Activated CD4-positive, CD25-positive, alpha-beta regulatory T cell treated with anti-CD3 and anti-CD28 coated beads, Interleukin-2, amount 50 U/mL, for 16 hours (primary cell): ENCODE data around the gene PAQR6.

Source experiments
- DNase-seq: peaks from one replicate; pipeline ENCODE4 v3.0.0-alpha.2; 2020; ENCODE audit warnings: low read depth, low spot score

Gene PAQR6, protein sequence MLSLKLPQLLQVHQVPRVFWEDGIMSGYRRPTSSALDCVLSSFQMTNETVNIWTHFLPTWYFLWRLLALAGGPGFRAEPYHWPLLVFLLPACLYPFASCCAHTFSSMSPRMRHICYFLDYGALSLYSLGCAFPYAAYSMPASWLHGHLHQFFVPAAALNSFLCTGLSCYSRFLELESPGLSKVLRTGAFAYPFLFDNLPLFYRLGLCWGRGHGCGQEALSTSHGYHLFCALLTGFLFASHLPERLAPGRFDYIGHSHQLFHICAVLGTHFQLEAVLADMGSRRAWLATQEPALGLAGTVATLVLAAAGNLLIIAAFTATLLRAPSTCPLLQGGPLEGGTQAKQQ

DNA sequence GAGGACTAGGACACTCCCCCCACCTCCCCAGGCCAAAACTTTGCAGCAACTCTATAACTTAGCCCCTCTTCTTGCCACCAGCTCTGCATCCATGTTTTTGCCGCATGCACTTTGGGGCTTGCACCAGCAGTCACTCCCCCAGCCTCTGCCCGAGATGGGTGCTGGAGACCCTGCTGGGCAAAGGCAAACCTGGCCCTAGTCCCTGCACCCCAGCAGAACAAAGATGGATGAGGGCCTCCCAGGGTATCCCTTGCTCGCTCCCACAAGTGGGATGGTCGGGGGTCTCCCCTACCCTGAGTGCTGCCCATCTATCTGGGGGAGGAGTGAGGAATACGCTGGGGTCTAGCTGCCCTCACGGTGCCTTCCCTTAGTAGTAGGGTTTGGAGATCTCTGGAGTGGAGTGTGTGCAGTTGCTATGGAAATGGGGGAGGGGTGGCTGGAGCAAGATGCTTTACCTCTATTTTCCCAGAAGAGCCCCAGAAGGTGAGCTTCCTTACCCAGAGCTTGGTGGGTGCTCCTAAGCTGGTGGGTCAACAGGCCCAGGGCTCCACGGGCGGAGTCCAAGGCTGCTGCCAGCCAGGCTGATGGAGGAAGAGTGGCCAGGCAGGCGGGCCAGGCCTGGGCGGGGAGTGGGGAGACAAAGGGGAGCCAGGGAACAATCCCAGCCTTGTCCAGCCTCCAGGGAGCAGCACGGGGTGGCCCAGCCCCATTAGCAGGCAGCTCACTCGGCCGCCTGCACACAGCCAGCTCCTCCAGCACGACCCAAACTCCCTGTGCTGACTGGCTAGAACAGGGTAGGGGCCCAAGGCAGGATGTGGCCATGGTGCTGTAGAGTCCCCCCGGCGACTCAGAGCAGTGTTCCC is at the start of gene PAQR6:
Gene PAQR6, minus strand, starts transcription at position 597 of the 863 bp plus-strand sequence. CDS start 1,325 bp downstream, outside the sequence.
- no peak for DNase-seq

DNA sequence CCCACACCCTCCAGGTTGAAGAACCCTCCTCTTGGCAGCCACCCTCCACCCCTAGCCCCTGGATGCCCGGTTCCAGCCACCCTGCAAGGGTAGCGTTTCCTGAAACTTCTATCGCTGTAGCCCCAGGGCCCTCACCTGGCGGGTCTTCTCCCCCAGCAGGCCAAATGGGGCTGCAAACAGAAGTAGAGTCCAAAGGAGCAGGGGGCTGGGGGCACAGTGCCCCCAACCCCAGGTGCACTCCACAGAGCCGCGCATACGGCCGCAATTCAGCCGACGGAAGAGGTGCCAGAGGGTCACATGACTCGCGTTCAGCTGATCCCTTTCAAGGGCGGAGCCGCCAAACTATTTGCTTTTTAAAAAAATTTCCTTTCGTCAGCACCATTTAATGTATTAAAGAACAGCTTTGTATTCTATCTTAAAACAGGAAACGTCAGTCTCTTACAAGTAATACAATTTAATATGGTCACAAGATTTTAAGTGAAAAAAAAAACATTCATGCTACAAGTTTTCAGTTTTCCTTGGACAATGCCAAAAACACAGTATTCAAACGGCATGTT is 47.6 kb upstream of the PAQR6 start, which contains the start of gene GLMP:
Gene GLMP, minus strand, starts transcription at position 289 of the 557 bp plus-strand sequence. Its CDS starts 34 bp downstream, at position 255.
- peak; percentile 25 for DNase-seq

DNA sequence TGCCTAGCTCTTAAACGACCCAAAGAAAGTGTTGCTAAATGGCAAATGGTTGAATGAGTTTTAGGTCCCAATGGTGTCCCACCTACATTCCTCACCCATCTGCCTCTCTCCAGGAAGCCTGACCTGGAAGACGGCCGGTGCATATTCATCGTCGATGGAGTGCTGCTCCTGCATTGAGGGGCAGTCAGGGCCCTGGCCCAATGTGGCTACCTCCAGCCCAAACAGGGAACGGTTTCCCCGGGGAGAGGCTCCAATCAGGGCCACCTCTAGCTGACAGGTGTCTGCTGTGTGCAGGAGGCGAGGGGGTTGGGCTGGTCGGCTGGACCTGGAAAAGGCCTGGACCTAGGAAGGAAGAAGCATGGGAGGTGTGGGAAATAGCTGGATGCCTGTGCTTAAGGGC is 46.0 kb upstream of the PAQR6 start:
- DNase-seq = no peak

DNA sequence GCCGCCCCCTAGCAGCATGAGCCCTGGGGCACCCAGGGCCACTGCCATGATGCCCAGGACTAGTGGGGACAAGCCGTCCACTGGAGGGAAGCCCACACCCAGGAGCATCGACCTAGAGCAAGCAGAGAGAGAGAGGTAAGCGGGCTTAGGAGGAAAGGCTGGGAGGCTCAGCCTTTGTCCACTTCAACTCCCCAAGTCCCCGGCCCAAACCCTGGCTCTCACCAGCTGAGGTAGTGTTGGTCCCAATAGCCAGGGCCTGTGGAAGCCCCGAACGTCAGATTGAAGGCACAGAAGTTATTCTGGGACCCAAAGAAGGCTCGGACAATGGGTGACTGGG is 45.2 kb upstream of the PAQR6 start:
- DNase-seq = no peak

DNA sequence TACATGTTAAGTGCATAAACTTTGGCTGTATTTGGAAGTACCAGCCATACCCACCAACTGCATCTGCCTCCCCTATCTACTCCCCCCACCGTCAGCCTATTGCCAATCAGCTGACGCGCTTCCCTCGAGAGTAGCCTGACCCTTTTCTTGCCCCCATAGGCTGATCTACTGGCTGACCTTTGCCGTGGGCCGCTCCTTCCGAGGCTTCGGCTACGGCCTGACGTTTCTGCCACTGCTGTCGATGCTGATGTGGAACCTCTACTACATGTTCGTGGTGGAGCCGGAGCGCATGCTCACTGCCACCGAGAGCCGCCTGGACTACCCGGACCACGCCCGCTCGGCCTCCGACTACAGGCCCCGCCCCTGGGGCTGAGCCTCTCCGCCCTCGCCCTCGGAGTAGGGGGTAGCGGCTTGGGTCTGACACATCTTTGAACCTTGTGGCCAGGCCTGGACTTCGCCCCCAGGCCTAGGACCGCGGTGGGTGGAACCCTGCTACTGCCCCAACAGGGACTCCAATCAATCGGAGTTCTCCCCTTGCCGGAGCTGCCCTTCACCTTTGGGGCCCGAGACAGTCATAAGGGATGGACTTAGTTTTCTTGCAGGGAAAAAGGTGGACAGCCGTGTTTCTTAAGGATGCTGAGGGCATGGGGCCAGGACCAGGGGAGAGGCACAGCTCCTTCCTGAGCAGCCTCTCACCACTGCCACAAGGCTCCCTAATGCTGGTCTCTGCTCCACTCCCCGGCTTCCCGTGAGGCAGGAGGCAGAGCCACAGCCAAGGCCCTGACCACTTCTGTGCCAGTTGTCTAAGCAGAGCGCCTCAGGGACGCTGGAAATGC is 43.6 kb upstream of the PAQR6 start:
- DNase-seq = no peak

DNA sequence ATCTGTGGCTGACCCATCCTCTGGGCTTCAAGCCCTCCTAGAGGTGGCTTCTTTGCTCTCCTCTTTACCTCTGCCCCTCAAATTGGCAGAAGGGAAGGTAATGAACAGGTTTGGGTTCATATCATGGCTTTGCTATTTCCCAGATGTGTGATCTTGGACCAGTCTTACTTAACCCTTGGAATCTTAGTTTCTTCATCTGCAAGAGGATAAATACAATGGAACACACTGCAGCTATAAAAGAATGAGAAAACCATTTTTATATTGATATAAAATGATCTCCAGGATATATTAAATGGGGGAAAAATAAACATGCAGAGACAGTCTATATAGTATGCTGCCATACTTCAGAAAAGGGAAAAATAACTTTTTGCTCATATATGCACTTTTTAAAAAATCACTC is 42.0 kb upstream of the PAQR6 start:
- DNase-seq = no peak

DNA sequence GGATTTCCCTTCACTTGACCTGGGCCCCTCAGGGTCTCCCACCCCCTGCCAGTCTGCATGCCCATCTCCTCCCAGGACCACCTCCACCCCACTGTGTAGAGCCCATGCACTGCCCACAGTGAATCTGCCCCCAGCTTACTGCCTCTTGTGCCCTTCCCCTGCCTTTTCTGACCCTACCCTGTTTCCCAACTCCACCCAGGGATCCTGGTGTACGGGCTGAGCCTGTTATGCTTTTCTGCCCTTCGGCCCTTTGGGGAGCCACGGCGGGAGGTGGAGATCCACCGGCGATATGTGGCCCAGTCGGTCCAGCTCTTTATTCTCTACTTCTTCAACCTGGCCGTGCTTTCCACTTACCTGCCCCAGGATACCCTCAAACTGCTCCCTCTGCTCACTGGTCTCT is 38.2 kb upstream of the PAQR6 start:
- no peak for DNase-seq

DNA sequence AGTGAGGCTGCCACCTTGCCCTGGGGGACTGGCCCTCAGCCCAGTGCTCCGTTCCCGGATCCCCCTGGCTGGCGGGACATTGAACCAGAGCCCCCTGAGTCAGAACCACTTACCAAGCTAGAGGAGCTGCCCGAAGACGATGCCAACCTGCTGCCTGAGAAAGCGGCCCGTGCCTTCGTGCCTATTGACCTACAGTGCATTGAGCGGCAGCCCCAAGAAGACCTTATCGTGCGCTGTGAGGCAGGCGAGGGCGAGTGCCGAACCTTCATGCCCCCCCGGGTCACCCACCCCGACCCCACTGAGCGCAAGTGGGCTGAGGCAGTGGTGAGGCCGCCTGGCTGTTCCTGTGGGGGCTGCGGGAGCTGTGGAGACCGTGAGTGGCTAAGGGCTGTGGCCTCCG is 37.6 kb upstream of the PAQR6 start:
- DNase-seq = no peak

DNA sequence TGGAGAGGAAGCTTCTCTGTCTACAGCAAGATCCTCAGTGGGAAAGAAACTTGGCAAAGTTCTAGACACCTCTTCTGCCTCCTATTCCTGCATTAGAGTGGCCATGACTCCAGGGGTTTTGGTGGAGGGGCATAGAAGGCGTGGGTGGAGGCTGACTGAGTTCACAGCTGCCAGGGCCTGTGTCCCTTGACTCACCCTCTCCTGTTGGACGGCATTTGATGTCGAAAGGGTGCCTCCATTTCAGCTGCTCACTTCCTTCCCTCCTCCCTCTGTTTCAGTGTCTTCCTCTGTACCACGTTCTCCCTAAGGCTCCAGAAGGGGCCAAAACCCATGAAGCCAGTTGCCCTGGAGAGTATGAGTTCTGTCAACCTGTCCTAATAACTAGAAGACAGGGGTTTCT is 36.9 kb upstream of the PAQR6 start:
- DNase-seq = no peak

DNA sequence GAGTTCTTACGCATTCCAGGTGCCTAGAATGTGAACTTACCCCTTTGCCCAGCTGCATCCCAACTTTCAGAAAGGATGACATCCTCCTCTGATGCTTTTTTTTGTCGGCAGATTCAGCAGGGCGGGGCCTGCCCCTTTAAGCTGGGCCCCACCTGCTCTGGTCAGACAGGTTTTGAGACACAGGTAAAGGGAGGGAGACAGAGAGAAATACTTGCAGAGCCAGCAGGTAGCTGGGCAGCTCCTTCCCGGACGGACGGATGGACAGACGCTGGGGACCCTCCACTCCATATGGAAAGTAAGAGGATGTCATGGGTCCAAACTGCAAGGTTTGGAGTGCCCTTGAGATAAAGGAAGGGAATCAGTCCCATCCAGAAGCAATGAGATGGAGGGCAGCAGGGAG is 36.3 kb upstream of the PAQR6 start, which contains the start of gene TMEM79:
Gene TMEM79, plus strand, starts transcription at position 214 of the 400 bp plus-strand sequence. CDS start 902 bp downstream, outside the sequence.
- no peak for DNase-seq

DNA sequence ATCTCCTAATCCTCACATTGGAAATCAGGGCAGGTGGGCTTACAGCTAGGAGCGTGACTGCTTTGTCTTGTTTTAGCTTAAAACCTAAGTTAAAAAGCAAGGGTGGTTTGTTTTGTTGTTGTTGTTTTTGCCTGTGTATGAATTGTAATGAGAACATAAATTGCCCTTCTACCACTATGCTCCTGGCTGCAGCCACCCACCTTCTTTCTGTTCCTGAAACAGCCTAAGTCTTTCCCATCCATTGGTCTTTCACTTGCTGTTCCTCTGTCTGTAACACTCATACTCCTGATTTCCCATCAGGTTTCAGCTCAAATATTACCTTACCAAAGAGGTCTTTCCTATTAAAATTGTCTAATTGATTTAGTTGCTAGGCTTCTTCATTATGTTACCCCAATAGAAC is 35.7 kb upstream of the PAQR6 start:
- DNase-seq = no peak

DNA sequence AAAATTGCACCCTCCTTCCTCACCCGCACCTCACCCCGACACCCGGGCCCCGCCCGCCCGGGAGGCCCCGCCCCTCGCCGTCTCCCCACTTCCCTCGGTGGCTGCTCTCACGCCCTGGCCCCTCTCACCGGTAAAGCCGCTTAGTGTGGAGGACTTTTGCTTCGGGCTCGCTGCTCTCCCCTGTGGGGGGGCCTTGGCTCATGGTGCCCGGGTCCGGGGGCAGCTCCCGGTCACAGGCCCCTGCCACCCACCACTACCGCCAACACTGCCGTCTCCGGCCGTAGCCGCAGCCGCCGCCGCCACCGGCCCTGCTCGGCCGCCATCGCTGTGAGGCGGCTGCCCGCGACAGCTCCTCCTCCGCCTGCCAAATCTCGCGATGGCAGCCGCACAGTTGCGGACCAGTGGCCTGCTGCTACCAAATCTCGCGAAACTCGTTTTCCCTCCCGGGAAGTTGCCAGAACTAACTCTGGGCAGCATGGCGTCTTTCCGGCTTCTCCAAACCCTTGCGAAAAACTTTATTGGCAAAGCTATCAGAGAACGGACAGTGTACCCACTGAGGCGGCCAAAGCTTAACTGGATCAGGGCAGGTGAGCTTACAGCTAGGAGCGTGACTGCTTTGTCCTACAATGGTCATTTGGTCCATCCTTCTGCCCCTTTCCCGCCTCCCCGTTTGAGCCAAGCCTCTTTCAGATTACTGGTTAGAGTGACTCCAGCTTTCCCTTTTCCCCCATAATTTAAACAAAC is 34.8 kb upstream of the PAQR6 start, which contains the start of gene SMG5:
Gene SMG5, minus strand, starts transcription at position 347 of the 744 bp plus-strand sequence. Its CDS starts 145 bp downstream, at position 202.
- peak; percentile 88 for DNase-seq

DNA sequence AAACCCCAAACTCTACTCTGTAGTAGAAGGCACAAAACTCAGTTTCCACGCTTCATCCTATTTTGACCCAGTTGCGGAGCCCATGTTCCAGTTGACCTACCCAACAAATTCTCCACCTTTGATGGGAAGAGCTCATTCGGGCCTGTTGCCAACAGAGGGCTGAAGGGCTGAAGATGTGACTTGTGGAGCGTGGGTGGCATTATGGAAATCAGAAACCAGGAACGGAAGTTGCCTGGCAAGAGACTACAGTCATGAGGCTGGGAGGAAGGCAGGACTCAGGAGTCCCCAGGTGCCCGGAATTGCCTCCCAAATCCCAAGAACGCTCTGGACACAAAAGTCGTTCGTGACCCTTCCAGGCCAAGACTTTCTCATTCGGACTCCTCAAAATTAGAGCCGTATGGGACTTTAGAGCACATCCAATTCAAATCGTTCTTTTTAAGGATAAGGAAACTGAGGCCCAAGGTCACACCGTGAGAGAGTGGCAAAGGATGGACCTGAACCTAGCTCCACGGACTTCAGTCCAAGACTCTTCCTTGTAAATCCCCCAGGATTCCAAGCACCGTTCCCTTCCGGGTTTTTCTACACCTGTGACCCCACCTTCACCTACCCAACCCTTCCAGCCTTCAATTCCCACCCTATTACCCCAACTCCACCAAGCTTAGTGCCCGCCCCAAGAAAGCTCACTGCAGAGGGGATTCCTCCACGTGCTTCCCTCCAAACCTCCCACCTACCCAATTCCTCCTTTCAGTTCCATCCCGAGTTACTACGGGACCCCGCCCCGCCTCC is 34.0 kb upstream of the PAQR6 start:
- DNase-seq = no peak

DNA sequence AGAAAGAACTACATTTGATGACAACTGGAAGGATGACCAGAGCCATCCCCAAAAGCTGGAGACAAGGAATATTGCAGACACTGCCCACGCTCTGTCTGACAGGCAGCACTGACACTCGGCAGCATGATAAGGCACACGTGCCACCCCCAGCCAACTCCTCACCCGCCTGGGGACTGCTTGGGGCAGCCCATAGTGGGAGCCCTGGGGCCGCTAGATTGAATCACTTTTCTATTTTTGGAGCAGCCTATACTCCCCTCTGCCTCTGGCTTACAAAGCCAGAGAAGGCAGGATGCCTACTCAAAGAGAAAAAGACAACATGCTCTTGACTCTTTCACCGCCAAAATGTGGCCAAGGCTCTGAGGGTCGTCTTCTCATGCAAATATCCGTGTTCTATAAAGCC is 33.4 kb upstream of the PAQR6 start:
- DNase-seq = no peak

DNA sequence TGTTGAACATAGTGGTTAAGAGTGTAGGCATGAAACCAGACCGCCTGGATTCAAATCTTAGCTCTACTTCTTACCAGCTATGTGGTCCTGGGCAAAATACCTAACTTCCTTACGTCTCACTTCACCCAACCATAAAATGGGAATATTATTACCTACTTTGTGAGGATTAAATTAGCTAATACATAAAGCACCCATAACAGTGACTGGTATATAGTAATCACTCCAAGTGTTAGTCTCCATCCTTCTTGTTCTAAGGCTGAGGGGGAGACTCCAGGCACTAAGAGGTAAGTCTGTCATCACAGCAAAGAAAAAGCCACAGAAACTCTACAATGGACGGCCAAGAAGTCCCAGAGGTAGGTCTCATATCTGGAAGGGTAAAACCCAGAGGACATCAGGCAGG is 32.0 kb upstream of the PAQR6 start:
- no peak for DNase-seq

DNA sequence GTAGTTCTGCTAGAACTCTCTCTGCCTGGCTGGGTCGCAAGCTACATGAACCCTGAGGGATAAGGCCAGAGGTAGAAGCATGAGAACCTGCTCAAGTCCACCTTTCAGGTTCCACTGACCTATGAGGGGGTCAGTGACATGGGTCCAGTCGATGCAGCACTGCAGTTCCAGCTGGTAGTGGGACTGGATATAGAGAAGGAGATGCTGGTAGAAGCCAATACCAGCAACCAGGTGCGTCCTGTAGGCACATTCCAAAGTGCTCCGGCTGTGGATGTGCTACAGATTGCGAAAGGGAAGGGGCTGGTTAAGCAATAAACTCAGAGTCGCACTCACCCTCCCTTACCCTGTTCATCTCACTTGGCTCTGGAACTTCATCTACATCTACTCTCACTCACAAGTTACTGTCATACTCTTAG is 29.1 kb upstream of the PAQR6 start:
- no peak for DNase-seq

DNA sequence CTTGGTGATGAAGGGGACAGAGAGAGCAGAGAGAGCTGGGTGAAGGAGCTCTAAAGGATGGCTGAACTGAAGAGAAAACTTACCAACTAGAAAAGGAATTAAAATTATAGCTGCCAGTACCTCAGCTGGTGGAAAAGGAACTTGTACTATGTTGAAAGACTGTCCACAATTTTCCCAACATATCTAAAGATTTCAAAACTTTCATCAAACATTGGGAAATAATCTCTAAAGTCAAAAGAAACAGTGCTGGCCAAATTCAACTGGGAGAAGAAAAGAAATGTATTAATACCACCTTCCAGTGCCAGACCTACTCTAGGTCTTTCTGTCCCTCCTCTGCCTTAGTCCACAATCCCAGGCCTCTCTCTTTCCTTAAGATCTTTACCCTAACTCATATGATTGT is 28.7 kb upstream of the PAQR6 start:
- DNase-seq = no peak

DNA sequence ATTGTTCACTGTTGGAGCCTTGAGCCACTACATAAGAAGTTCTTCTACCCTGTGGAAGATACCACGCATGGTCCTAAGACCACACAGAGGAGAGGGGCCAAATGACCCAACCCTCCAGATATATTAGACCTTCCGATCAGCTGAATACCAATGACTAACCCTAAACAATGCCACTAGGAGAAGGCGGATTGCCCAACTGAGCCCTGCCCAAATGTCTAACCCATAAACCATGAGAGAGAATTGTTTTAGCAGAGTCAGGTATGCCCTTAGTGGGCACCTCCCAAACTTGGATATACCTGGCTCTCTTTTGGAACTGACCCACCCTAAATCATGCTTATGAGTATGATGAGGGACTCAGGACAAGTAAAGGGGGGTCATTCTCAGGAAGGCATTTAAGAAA is 22.5 kb upstream of the PAQR6 start:
- no peak for DNase-seq

DNA sequence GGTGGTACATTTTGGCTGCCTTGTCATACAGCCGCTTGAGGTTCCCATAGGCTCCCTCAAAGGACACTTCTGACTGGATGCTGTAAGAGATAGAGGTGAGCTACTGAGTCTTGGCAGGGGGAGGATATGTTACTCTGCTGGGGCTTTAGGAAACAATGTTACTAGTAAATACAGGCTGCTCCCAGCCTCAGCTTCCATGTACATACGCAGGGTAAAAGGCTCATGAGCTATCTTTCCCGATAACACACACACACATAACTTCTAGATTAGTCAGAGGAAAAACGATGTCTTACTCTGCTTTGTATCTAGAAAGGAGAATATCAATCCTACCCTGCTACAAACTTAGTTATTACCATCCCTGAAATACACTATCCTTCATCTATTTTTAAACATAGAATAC is 20.5 kb upstream of the PAQR6 start:
- DNase-seq = no peak

DNA sequence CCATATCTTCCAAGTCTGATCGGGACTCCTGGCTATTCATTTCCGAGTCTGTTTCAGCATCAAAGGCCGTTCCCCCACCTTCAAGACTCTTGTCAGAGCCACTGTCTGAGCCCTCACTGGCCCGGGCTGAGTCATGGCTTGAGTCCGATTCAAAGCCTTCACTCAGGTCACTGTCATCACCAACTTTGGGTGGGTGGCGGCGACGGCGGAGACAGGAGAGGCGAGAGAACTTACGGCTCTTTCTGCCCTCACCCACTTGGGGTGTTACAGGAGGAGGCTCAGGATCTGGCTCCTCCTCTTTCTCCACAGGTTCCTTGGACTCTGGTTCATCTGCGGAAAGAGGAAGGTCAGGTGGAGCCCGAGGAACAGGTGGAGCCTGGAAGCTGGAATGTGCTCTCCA is 18.2 kb upstream of the PAQR6 start:
- no peak for DNase-seq
